ELR (cell line): ENCODE measurements around the gene PGPEP1.
"Not testable (repeated sequence)": the region's sequence is repeated elsewhere in the genome, so short reads cannot be mapped to it uniquely, and the experiment has no call there.

Source experiments
- DNase-seq: peaks from one replicate; pipeline ENCODE4 v3.0.0-alpha.2; 2015; ENCODE audit warnings: low read depth

The PGPEP1 gene

GRCh38 chr19:18332917-18333530, 7.4 kb upstream of the PGPEP1 start:
- no peak for DNase-seq

- no peak for DNase-seq
These were observed 6.7 kb upstream of the PGPEP1 start for GRCh38 chr19:18333680-18334079.

GRCh38 chr19:18336121-18336520, 4.3 kb upstream of the PGPEP1 start:
- no peak for DNase-seq

GRCh38 chr19:18338541-18338940, 1.9 kb upstream of the PGPEP1 start:
- DNase-seq = no peak

GRCh38 chr19:18339723-18340122, 675 bp upstream of the PGPEP1 start:
- DNase-seq = peak; percentile 58

- DNase-seq = peak; percentile 66
These were observed 831 bp downstream of the PGPEP1 start for GRCh38 chr19:18340990-18341868.

- no peak for DNase-seq
These were observed 1.8 kb downstream of the PGPEP1 start for GRCh38 chr19:18342090-18342632.

- DNase-seq = no peak
These were observed 4.2 kb downstream of the PGPEP1 start for GRCh38 chr19:18344582-18344950.

GRCh38 chr19:18345296-18345695, 4.9 kb downstream of the PGPEP1 start:
- DNase-seq = no peak

GRCh38 chr19:18346091-18346490, 5.7 kb downstream of the PGPEP1 start:
- no peak for DNase-seq

GRCh38 chr19:18348171-18348570, 7.8 kb downstream of the PGPEP1 start:
- no peak for DNase-seq

- not testable (repeated sequence) for DNase-seq
These were observed 8.5 kb downstream of the PGPEP1 start for GRCh38 chr19:18348818-18349339.

GRCh38 chr19:18349524-18350128, 9.2 kb downstream of the PGPEP1 start:
- peak; percentile 73 for DNase-seq

GRCh38 chr19:18350490-18350889, 10.1 kb downstream of the PGPEP1 start:
- no peak for DNase-seq

GRCh38 chr19:18351544-18351943, 11.1 kb downstream of the PGPEP1 start:
- no peak for DNase-seq

GRCh38 chr19:18353378-18354005, 13.1 kb downstream of the PGPEP1 start:
- no peak for DNase-seq

GRCh38 chr19:18354743-18355142, 14.3 kb downstream of the PGPEP1 start:
- DNase-seq = not testable (repeated sequence)

- DNase-seq = no peak
These were observed 16.6 kb downstream of the PGPEP1 start for GRCh38 chr19:18357041-18357440.

GRCh38 chr19:18361646-18362045, 21.2 kb downstream of the PGPEP1 start:
- DNase-seq = no peak

GRCh38 chr19:18362934-18363542, 22.6 kb downstream of the PGPEP1 start:
- DNase-seq = no peak

GRCh38 chr19:18363787-18364186, 23.4 kb downstream of the PGPEP1 start:
- DNase-seq = no peak
